GM23338 (cell line): ENCODE results near the gene ST3GAL4. TPM values are rescaled to one million over a fixed set of nuclear protein-coding genes. Genes with fewer than 3 reads are reported as not detected.

Source experiments
- ATAC-seq: fragments of 200-7000 bp; cut with Tn5 transposase; 3 replicates; pipeline ENCODE4 v1.9.1; 2020
- DNase-seq: peaks from one replicate; pipeline ENCODE4 v3.0.0-alpha.2; 2015; ENCODE audit warnings: low spot score
- H2AFZ ChIP-seq: fragments of 200-600 bp; sonication (generic); 2 replicates; pipeline ENCODE4 v1.8.0; 2016; ENCODE audit warnings: antibody characterized with exemption, mild to moderate bottlenecking, moderate library complexity
- H3F3A ChIP-seq: fragments of 200-600 bp; sonication (generic); replicated peaks from 2 replicates; pipeline ENCODE4 v1.8.0; 2017; ENCODE audit warnings: antibody characterized with exemption, mixed run types, low read depth
- H3K27ac ChIP-seq: fragments of 200-600 bp; sonication (generic); 2 replicates; pipeline ENCODE4 v1.6.1; 2016; ENCODE audit warnings: low read depth
- H3K27me3 ChIP-seq: fragments of 200-600 bp; sonication (generic); 2 replicates; pipeline ENCODE4 v1.8.0; 2016; ENCODE audit warnings: mild to moderate bottlenecking, mixed run types, moderate library complexity; ENCODE audit not compliant: insufficient read depth
- H3K36me3 ChIP-seq: fragments of 200-600 bp; sonication (generic); 2 replicates; pipeline ENCODE4 v1.8.0; 2016; ENCODE audit warnings: mild to moderate bottlenecking; ENCODE audit not compliant: insufficient read depth
- H3K4me1 ChIP-seq: fragments of 200-600 bp; sonication (generic); 2 replicates; pipeline ENCODE4 v1.8.0; 2016; ENCODE audit warnings: mild to moderate bottlenecking, moderate library complexity; ENCODE audit not compliant: insufficient read depth
- H3K4me2 ChIP-seq: fragments of 200-600 bp; sonication (generic); 2 replicates; pipeline ENCODE4 v1.7.1; 2017; ENCODE audit warnings: mixed run types
- H3K4me3 ChIP-seq: fragments of 200-600 bp; sonication (generic); 2 replicates; pipeline ENCODE4 v1.6.1; 2016; ENCODE audit warnings: mixed run types
- H3K79me2 ChIP-seq: fragments of 200-600 bp; sonication (generic); replicated peaks from 2 replicates; pipeline ENCODE4 v1.8.0; 2017; ENCODE audit warnings: mild to moderate bottlenecking; ENCODE audit not compliant: insufficient read depth
- H3K9me2 ChIP-seq: fragments of 200-600 bp; sonication (generic); 2 replicates; pipeline ENCODE4 v1.8.0; 2017; ENCODE audit not compliant: insufficient read depth
- H4K20me1 ChIP-seq: fragments of 200-600 bp; sonication (generic); replicated peaks from 2 replicates; pipeline ENCODE4 v1.8.0; 2017; ENCODE audit warnings: mild to moderate bottlenecking; ENCODE audit not compliant: insufficient read depth
- H3K27ac Mint-ChIP-seq: 2 replicates; pipeline ENCODE4 v1.8.0; 2020; ENCODE audit warnings: inconsistent platforms, mild to moderate bottlenecking, moderate library complexity, mixed read lengths
- H3K27me3 Mint-ChIP-seq: 3 replicates; pipeline ENCODE4 v1.8.0; 2022; ENCODE audit warnings: low read depth, mild to moderate bottlenecking, moderate library complexity, mixed read lengths, inconsistent platforms; ENCODE audit not compliant: insufficient read depth, poor library complexity
- H3K36me3 Mint-ChIP-seq: 3 replicates; pipeline ENCODE4 v1.8.0; 2021; ENCODE audit warnings: low read depth, mild to moderate bottlenecking, inconsistent platforms, moderate library complexity, mixed read lengths
- H3K4me1 Mint-ChIP-seq: 3 replicates; pipeline ENCODE4 v1.8.0; 2020; ENCODE audit warnings: mild to moderate bottlenecking, inconsistent platforms, mixed read lengths
- H3K4me3 Mint-ChIP-seq: 3 replicates; pipeline ENCODE4 v1.8.0; 2021; ENCODE audit warnings: moderate library complexity, mild to moderate bottlenecking, inconsistent platforms, mixed read lengths
- H3K9me3 Mint-ChIP-seq: 3 replicates; pipeline ENCODE4 v1.8.0; 2020; ENCODE audit warnings: moderate library complexity, mild to moderate bottlenecking, inconsistent platforms, mixed read lengths
- CREB1 ChIP-seq: fragments of 250-450 bp; sonication (Bioruptor Pico); IDR thresholded peaks from 2 replicates; pipeline ENCODE4 v1.5.0; 2020; ENCODE audit warnings: low read depth, mild to moderate bottlenecking, moderate library complexity
- ETS1 ChIP-seq: IDR thresholded peaks from 2 replicates; pipeline ENCODE4 v1.6.1; 2016; ENCODE audit warnings: antibody characterized with exemption
- EZH2phosphoT487 ChIP-seq: fragments of 200-600 bp; sonication (generic); IDR thresholded peaks from one replicate; pipeline ENCODE4 v1.8.1; 2018; ENCODE audit warnings: antibody characterized with exemption; ENCODE audit not compliant: unreplicated experiment
- JUNB ChIP-seq: IDR thresholded peaks from one replicate; pipeline ENCODE4 v1.6.1; 2016; ENCODE audit warnings: antibody characterized with exemption; ENCODE audit not compliant: unreplicated experiment
- NANOG ChIP-seq: IDR thresholded peaks from 2 replicates; pipeline ENCODE4 v1.6.1; 2016; ENCODE audit warnings: antibody characterized with exemption, borderline replicate concordance
- POLR2AphosphoS5 ChIP-seq: IDR thresholded peaks from 2 replicates; pipeline ENCODE4 v1.6.1; 2016; ENCODE audit warnings: antibody characterized with exemption, low read depth
- REST ChIP-seq: IDR thresholded peaks from one replicate; pipeline ENCODE4 v1.6.1; 2018; ENCODE audit warnings: antibody characterized with exemption; ENCODE audit not compliant: unreplicated experiment
- STAT1 ChIP-seq: IDR thresholded peaks from one replicate; pipeline ENCODE4 v1.6.1; 2016; ENCODE audit warnings: antibody characterized with exemption; ENCODE audit not compliant: unreplicated experiment
- ZNF114 ChIP-seq: fragments of 250-450 bp; sonication (Bioruptor Pico); IDR thresholded peaks from 2 replicates; pipeline ENCODE4 v1.5.0; 2020; ENCODE audit warnings: mild to moderate bottlenecking, moderate library complexity
- ZNF331 ChIP-seq: fragments of 250-450 bp; sonication (Bioruptor Pico); IDR thresholded peaks from 2 replicates; pipeline ENCODE4 v1.5.0; 2020; ENCODE audit warnings: low read depth, mild to moderate bottlenecking, moderate library complexity
- ZNF462 ChIP-seq: fragments of 250-450 bp; sonication (Bioruptor Pico); IDR thresholded peaks from 2 replicates; pipeline ENCODE4 v1.5.0; 2020; ENCODE audit warnings: mild to moderate bottlenecking, moderate library complexity
- polyA plus RNA-seq: library from polyadenylated mRNA; unstranded; fragments of >200 nt; fragmentation: Nextera tagmentation; extraction: Ambion mirVana; gene quantifications from 2 replicates; pipeline ENCODE4 v1.2.1, GENCODE V29; 2016
- total RNA-seq: library from RNA; depleted of rRNA; stranded (reverse); fragments of >200 nt; shearing (Covaris generic); gene quantifications from 2 replicates; pipeline ENCODE4 v1.2.3, GENCODE V29; 2014
- TF ChIP-seq, protein P1 (sequence below), 2 experiments: fragments of 200-600 bp in 1 of 2; sonication (generic) in 1 of 2; conservative IDR thresholded peaks; 2 replicates each; pipeline versions ENCODE4 v1.5.1 to v1.6.1; 2016 to 2017; ENCODE audit warnings: antibody characterized with exemption in 2 of 2, low read depth in 2 of 2, mild to moderate bottlenecking in 2 of 2, moderate library complexity in 1 of 2

The ST3GAL4 gene
- total and polyA plus RNA-seq, 2 experiments from 2014 or later, result 10.1 to 28.0 TPM

GRCh38 chr11:126459691-126460281 lies 104.3 kb downstream of the ST3GAL4 start:
- H3F3A ChIP-seq, result no peaks in the 10 kb centered on the region
- no peak overlapping the region for H3K4me3 Mint-ChIP-seq
- H3K79me2 ChIP-seq, result no peaks in the 10 kb centered on the region
- H3K36me3 ChIP-seq, result no peaks in the 10 kb centered on the region
- peaks cover 4% of the 10 kb centered on the region for H3K9me3 Mint-ChIP-seq
- no peak for DNase-seq
- H3K36me3 Mint-ChIP-seq, result no peaks in the 10 kb centered on the region
- no peaks in the 10 kb centered on the region for H3K27me3 Mint-ChIP-seq
- no peak for TF ChIP-seq CREB1
- TF ChIP-seq REST, result no peak
- TF ChIP-seq POLR2AphosphoS5, result no peak
- TF ChIP-seq STAT1, result no peak
- no peak for TF ChIP-seq EZH2phosphoT487
- no peak for TF ChIP-seq ETS1
- TF ChIP-seq ZNF114 (CRISPR knock-in tag), result no peak
- no peak for TF ChIP-seq NANOG
- TF ChIP-seq, protein P1, sequence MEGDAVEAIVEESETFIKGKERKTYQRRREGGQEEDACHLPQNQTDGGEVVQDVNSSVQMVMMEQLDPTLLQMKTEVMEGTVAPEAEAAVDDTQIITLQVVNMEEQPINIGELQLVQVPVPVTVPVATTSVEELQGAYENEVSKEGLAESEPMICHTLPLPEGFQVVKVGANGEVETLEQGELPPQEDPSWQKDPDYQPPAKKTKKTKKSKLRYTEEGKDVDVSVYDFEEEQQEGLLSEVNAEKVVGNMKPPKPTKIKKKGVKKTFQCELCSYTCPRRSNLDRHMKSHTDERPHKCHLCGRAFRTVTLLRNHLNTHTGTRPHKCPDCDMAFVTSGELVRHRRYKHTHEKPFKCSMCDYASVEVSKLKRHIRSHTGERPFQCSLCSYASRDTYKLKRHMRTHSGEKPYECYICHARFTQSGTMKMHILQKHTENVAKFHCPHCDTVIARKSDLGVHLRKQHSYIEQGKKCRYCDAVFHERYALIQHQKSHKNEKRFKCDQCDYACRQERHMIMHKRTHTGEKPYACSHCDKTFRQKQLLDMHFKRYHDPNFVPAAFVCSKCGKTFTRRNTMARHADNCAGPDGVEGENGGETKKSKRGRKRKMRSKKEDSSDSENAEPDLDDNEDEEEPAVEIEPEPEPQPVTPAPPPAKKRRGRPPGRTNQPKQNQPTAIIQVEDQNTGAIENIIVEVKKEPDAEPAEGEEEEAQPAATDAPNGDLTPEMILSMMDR (conservative IDR thresholded peaks at IDR 0.05; ENCODE audit: low read depth in 2 of 2), result no peak
- TF ChIP-seq ZNF462 (CRISPR knock-in tag), result no peak
- TF ChIP-seq ZNF331, result no peak
- no peak for TF ChIP-seq JUNB
- H3K4me2 ChIP-seq, result no peak overlapping the region
- H3K4me1 ChIP-seq, result no peaks in the 10 kb centered on the region
- H3K27me3 ChIP-seq, result no peaks in the 10 kb centered on the region
- no peaks in the 10 kb centered on the region for H4K20me1 ChIP-seq
- peaks cover 7% of the 10 kb centered on the region for H3K4me1 Mint-ChIP-seq
- no peak overlapping the region for H3K27ac ChIP-seq
- no peak; the same call in 2 of the 3 replicates for ATAC-seq
- H3K9me2 ChIP-seq, result no peaks in the 10 kb centered on the region
- H3K4me3 ChIP-seq, result no peak overlapping the region
- H3K27ac Mint-ChIP-seq, result no peak overlapping the region
- H2AFZ ChIP-seq, result no peak overlapping the region
